HG02884 (cell line): ENCODE data around the gene TXNL4B.

ENCODE experiments used
- ATAC-seq: cut with Tn5 transposase; IDR thresholded peaks from one replicate; pipeline ENCODE4 v1.9.1; 2021; ENCODE audit warnings: mild to moderate bottlenecking, moderate library complexity; ENCODE audit not compliant: unreplicated experiment

The TXNL4B gene

DNA sequence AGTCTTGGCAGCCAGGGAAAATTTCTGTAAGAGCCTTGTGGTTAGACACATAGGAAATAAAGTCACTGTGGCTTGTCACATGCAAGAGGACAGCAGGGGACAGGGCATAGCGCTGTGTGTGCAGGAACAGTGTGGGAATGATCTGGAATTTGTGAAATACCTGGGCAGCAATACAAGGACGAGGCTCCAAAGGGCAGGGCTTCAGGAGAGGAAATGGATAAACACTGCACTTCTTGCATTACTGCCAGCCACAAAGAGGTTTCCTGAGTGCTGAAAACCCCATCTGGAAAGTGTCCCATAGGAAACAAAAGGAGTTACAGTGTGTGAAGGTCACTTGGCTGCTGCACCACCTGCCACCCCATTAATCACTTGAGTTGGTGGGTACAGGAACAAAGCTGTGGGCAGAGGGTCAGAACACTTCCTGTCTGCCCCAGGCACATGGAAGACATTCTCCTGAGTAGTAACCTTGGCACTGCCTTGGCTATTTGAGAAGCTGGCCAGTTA is 51.2 kb downstream of the TXNL4B start:
- no peak for ATAC-seq

DNA sequence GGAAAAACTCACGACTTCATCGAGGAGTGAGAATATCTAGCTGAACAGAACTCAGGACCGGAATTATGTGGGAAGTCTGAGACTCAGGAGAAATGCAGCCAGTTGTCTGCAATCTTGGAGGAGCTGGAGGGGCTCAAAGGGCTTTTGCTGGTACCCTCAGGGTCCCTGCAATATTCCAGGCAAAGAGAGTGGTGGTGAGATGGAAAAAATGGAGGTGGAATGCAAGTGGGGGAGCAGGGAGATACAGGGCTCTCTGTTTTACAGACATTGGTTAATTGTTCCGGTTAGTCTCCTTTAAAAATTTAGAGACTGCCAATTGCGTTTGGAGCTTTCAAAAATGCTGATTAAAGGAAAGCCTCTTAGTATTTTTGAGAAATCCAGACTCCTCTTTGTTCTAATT is 57.3 kb downstream of the TXNL4B start:
- no peak for ATAC-seq
